ENCODE data around the gene JAM3.

The JAM3 gene

GRCh38 chr11:134131628-134132244 is 62.9 kb downstream of the JAM3 start:
- no peak for DNase-seq
- Histone ChIP-seq H3K4me1 (ENCODE audit: control insufficient read depth, insufficient read depth, low read depth, low read length) (no peaks in the 10 kb centered on the region), H3K4ac (ENCODE audit: low read depth in 1 of 2, low read length in 2 of 2) (no peak overlapping the region), H3K27ac (ENCODE audit: low read length, poor library complexity, severe bottlenecking) (no peak overlapping the region), H3K36me3 (ENCODE audit: control insufficient read depth in 1 of 2, insufficient read depth in 2 of 2, low read depth in 1 of 2, low read length in 2 of 2) (no peaks in the 10 kb centered on the region), H3K23ac (ENCODE audit: low read length in 2 of 2) (no peak overlapping the region), H2BK15ac (ENCODE audit: low read depth, poor library complexity, severe bottlenecking) (no peak overlapping the region), H3K4me3 (ENCODE audit: insufficient read depth in 1 of 2, low read depth in 1 of 2, low read length in 2 of 2) (no peak overlapping the region), H3K18ac (ENCODE audit: low read depth in 1 of 2, low read length in 2 of 2) (no peak overlapping the region), H2BK120ac (ENCODE audit: low read depth, low read length) (no peak overlapping the region), H2BK12ac (ENCODE audit: low read length in 2 of 2) (no peak overlapping the region), H3K4me2 (ENCODE audit: low read length, poor library complexity, severe bottlenecking) (no peak overlapping the region), H2AFZ (ENCODE audit: low read depth, low read length) (no peak overlapping the region), H3K14ac (ENCODE audit: low read length in 2 of 2) (no peak overlapping the region), H3K79me1 (replicated peaks; ENCODE audit: low read length, poor library complexity, severe bottlenecking) (peaks cover 1% of the 10 kb centered on the region), H4K8ac (ENCODE audit: low read length) (no peak overlapping the region), H2AK5ac (ENCODE audit: low read length, severe bottlenecking) (no peak overlapping the region), H2BK5ac (ENCODE audit: low read depth, low read length, poor library complexity, severe bottlenecking) (no peak overlapping the region), H3K27me3 (ENCODE audit: control insufficient read depth in 1 of 2, insufficient read depth in 1 of 2, low read length in 2 of 2) (no peaks in the 10 kb centered on the region), H3K9ac (ENCODE audit: low read length) (no peak overlapping the region), H4K91ac (ENCODE audit: low read length) (no peak overlapping the region), H3K9me3 (ENCODE audit: control insufficient read depth, low read length) (peaks cover 14% of the 10 kb centered on the region)
- 70% methylated on average over 2 of the region's 2 CpGs for WGBS

- DNase-seq: no peak
- Histone ChIP-seq H4K8ac (ENCODE audit: low read length) (no peak overlapping the region), H3K27me3 (ENCODE audit: control insufficient read depth in 1 of 2, insufficient read depth in 1 of 2, low read length in 2 of 2) (no peaks in the 10 kb centered on the region), H2AK5ac (ENCODE audit: low read length, severe bottlenecking) (no peak overlapping the region), H3K14ac (ENCODE audit: low read length in 2 of 2) (no peak overlapping the region), H3K9ac (ENCODE audit: low read length) (no peak overlapping the region), H2BK5ac (ENCODE audit: low read depth, low read length, poor library complexity, severe bottlenecking) (no peak overlapping the region), H3K36me3 (ENCODE audit: control insufficient read depth in 1 of 2, insufficient read depth in 2 of 2, low read depth in 1 of 2, low read length in 2 of 2) (no peaks in the 10 kb centered on the region), H3K23ac (ENCODE audit: low read length in 2 of 2) (no peak overlapping the region), H3K4me3 (ENCODE audit: insufficient read depth in 1 of 2, low read depth in 1 of 2, low read length in 2 of 2) (no peak overlapping the region), H2BK15ac (ENCODE audit: low read depth, poor library complexity, severe bottlenecking) (no peak overlapping the region), H2AFZ (ENCODE audit: low read depth, low read length) (no peak overlapping the region), H2BK12ac (ENCODE audit: low read length in 2 of 2) (no peak overlapping the region), H4K91ac (ENCODE audit: low read length) (no peak overlapping the region), H3K9me3 (ENCODE audit: control insufficient read depth, low read length) (peaks cover 14% of the 10 kb centered on the region), H3K79me1 (replicated peaks; ENCODE audit: low read length, poor library complexity, severe bottlenecking) (peaks cover 1% of the 10 kb centered on the region), H3K4ac (ENCODE audit: low read depth in 1 of 2, low read length in 2 of 2) (no peak overlapping the region), H3K4me2 (ENCODE audit: low read length, poor library complexity, severe bottlenecking) (no peak overlapping the region), H3K27ac (ENCODE audit: low read length, poor library complexity, severe bottlenecking) (no peak overlapping the region), H2BK120ac (ENCODE audit: low read depth, low read length) (no peak overlapping the region), H3K18ac (ENCODE audit: low read depth in 1 of 2, low read length in 2 of 2) (no peak overlapping the region), H3K4me1 (ENCODE audit: control insufficient read depth, insufficient read depth, low read depth, low read length) (no peaks in the 10 kb centered on the region)
Measured at GRCh38 chr11:134132808-134133207, 63.9 kb downstream of the JAM3 start.

GRCh38 chr11:134134167-134134566 is 65.3 kb downstream of the JAM3 start:
- Histone ChIP-seq H2AK5ac (ENCODE audit: low read length, severe bottlenecking) (no peak overlapping the region), H3K4ac (ENCODE audit: low read depth in 1 of 2, low read length in 2 of 2) (no peak overlapping the region), H3K36me3 (ENCODE audit: control insufficient read depth in 1 of 2, insufficient read depth in 2 of 2, low read depth in 1 of 2, low read length in 2 of 2) (no peaks in the 10 kb centered on the region), H2BK5ac (ENCODE audit: low read depth, low read length, poor library complexity, severe bottlenecking) (no peak overlapping the region), H2AFZ (ENCODE audit: low read depth, low read length) (no peak overlapping the region), H3K9ac (ENCODE audit: low read length) (no peak overlapping the region), H3K4me1 (ENCODE audit: control insufficient read depth, insufficient read depth, low read depth, low read length) (no peaks in the 10 kb centered on the region), H3K4me3 (ENCODE audit: insufficient read depth in 1 of 2, low read depth in 1 of 2, low read length in 2 of 2) (no peak overlapping the region), H2BK12ac (ENCODE audit: low read length in 2 of 2) (no peak overlapping the region), H3K27me3 (ENCODE audit: control insufficient read depth in 1 of 2, insufficient read depth in 1 of 2, low read length in 2 of 2) (no peaks in the 10 kb centered on the region), H3K79me1 (replicated peaks; ENCODE audit: low read length, poor library complexity, severe bottlenecking) (peaks cover 1% of the 10 kb centered on the region), H3K14ac (ENCODE audit: low read length in 2 of 2) (no peak overlapping the region), H4K8ac (ENCODE audit: low read length) (no peak overlapping the region), H3K18ac (ENCODE audit: low read depth in 1 of 2, low read length in 2 of 2) (no peak overlapping the region), H2BK120ac (ENCODE audit: low read depth, low read length) (no peak overlapping the region), H3K9me3 (ENCODE audit: control insufficient read depth, low read length) (peaks cover 14% of the 10 kb centered on the region), H2BK15ac (ENCODE audit: low read depth, poor library complexity, severe bottlenecking) (no peak overlapping the region), H3K23ac (ENCODE audit: low read length in 2 of 2) (no peak overlapping the region), H3K4me2 (ENCODE audit: low read length, poor library complexity, severe bottlenecking) (no peak overlapping the region), H4K91ac (ENCODE audit: low read length) (no peak overlapping the region), H3K27ac (ENCODE audit: low read length, poor library complexity, severe bottlenecking) (no peak overlapping the region)
- DNase-seq: no peak
- WGBS: no CpG with 5 or more reads among the region's 1 CpG

- Histone ChIP-seq H3K4me2 (ENCODE audit: low read length, poor library complexity, severe bottlenecking) (no peak overlapping the region), H2AK5ac (ENCODE audit: low read length, severe bottlenecking) (no peak overlapping the region), H3K79me1 (replicated peaks; ENCODE audit: low read length, poor library complexity, severe bottlenecking) (no peaks in the 10 kb centered on the region), H3K36me3 (ENCODE audit: control insufficient read depth in 1 of 2, insufficient read depth in 2 of 2, low read depth in 1 of 2, low read length in 2 of 2) (peaks cover 0 to 13% of the 10 kb centered on the region in 2 experiments), H3K18ac (ENCODE audit: low read depth in 1 of 2, low read length in 2 of 2) (no peak overlapping the region), H4K91ac (ENCODE audit: low read length) (no peak overlapping the region), H2BK12ac (ENCODE audit: low read length in 2 of 2) (no peak overlapping the region), H2BK15ac (ENCODE audit: low read depth, poor library complexity, severe bottlenecking) (no peak overlapping the region), H3K4ac (ENCODE audit: low read depth in 1 of 2, low read length in 2 of 2) (no peak overlapping the region), H3K23ac (ENCODE audit: low read length in 2 of 2) (no peak overlapping the region), H2AFZ (ENCODE audit: low read depth, low read length) (no peak overlapping the region), H3K14ac (ENCODE audit: low read length in 2 of 2) (no peak overlapping the region), H2BK120ac (ENCODE audit: low read depth, low read length) (no peak overlapping the region), H3K27me3 (ENCODE audit: control insufficient read depth in 1 of 2, insufficient read depth in 1 of 2, low read length in 2 of 2) (no peaks in the 10 kb centered on the region), H2BK5ac (ENCODE audit: low read depth, low read length, poor library complexity, severe bottlenecking) (no peak overlapping the region), H3K4me3 (ENCODE audit: insufficient read depth in 1 of 2, low read depth in 1 of 2, low read length in 2 of 2) (no peak overlapping the region), H3K27ac (ENCODE audit: low read length, poor library complexity, severe bottlenecking) (no peak overlapping the region), H3K9ac (ENCODE audit: low read length) (no peak overlapping the region), H4K8ac (ENCODE audit: low read length) (no peak overlapping the region), H3K9me3 (ENCODE audit: control insufficient read depth, low read length) (no peaks in the 10 kb centered on the region), H3K4me1 (ENCODE audit: control insufficient read depth, insufficient read depth, low read depth, low read length) (no peaks in the 10 kb centered on the region)
- 93% methylated on average over 7 of the region's 9 CpGs for WGBS
- no peak for DNase-seq
Measured at GRCh38 chr11:134138376-134138775, 69.5 kb downstream of the JAM3 start.
